ENCODE measurements around the gene TCTN2.

The TCTN2 gene

DNA sequence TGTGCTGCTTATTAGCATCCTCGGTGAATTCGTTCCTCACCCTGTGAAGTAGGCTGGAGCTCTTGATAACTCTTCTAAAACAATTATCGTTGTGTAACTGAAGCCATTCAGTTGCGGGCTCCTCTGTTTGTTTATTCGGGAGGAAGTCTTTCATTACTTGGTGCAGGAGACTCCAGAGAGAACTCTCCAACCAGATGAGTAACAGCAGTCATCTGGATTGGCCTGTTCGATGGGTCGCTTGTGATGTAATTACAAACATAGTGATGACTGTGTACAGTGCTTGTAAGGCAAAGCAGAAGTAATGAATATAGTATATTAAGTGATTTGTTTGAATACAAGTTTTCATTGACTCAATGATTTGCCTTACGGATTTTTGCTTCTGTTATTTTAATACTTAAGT lies 52.1 kb downstream of the TCTN2 start:
- H3K4me3 ChIP-seq: no peak overlapping the region
- peak overlapping the region in 6 of 11 experiments; percentile 26 to 63 (median 51); a peak in 4 of 22 replicates for H3K4me2 ChIP-seq
- H4K20me1 ChIP-seq: peaks cover 0 to 15% (median 3%) of the 10 kb centered on the region in 11 experiments; a peak in 9 of 22 replicates
- TF ChIP-seq Cebpa-rat (IDR thresholded peaks at IDR 0.05): no peak
- H3K36me3 ChIP-seq: peaks cover 84 to 99% (median 91%) of the 10 kb centered on the region in 11 experiments
- peak overlapping the region in 2 of 11 experiments; percentile 29 to 31; a peak in 2 of 22 replicates for H3K27ac ChIP-seq
- H3K9me3 ChIP-seq (replicated peaks in 1 of 11): no peaks in the 10 kb centered on the region
- no peaks in the 10 kb centered on the region for H3K27me3 ChIP-seq
- peaks cover 7 to 16% (median 15%) of the 10 kb centered on the region in 10 experiments for H3K4me1 ChIP-seq
- no peak overlapping the region for H3K9ac ChIP-seq

DNA sequence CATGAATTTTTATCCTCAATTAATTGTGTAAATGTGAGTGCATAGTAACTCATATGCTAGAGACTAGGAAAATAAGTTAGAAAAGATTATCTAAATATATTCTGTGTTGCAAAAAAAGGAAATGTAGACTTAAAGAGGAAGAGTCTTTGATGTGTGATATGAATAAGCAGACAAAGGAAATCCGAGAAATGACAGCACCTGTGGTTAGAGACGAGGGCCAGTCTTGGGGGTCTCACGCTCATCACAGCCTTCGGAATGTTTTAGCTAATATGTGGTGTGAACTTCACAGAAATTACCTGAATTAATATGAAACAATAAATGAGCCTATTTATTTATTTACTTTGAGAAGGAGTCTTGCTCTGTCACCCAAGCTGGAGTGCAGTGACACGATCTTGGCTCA lies 52.9 kb downstream of the TCTN2 start:
- Histone ChIP-seq H3K4me1 (peaks cover 7 to 16% (median 15%) of the 10 kb centered on the region in 10 experiments), H3K9ac (no peak overlapping the region), H4K20me1 (peaks cover 0 to 14% (median 3%) of the 10 kb centered on the region in 11 experiments; a peak in 9 of 22 replicates), H3K4me3 (no peak overlapping the region), H3K9me3 (replicated peaks in 1 of 11) (no peaks in the 10 kb centered on the region), H3K27ac (peak overlapping the region in 1 of 11 experiments; percentile 3; a peak in 1 of 22 replicates), H3K36me3 (peaks cover 86 to 100% (median 93%) of the 10 kb centered on the region in 11 experiments), H3K4me2 (peak overlapping the region; percentile 26 to 63 (median 42); a peak in 20 of 22 replicates), H3K27me3 (no peaks in the 10 kb centered on the region)
- TF ChIP-seq Cebpa-rat (IDR thresholded peaks at IDR 0.05): no peak

DNA sequence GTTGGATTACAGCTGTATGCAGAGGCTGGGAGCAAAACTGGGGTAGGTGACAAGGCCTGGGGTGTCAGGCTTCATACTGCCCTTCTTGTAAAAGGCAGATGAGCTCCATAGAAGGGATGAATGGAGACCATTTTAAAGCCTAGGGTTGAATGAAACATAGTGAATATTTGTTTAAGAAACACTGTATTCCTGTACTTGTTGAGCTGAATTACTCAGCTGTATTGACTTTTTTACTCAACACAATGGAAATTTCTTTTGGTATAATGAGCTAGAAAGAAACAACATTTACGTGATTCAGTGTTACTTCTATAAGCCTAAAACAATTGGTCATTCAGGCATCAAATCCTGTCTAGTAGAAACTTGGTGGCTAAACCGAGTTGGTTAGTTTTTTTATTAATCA lies 55.3 kb downstream of the TCTN2 start:
- Histone ChIP-seq H4K20me1 (peaks cover 0 to 12% (median 3%) of the 10 kb centered on the region in 11 experiments; a peak in 8 of 22 replicates), H3K4me1 (peaks cover 7 to 16% (median 15%) of the 10 kb centered on the region in 10 experiments), H3K9me3 (replicated peaks in 1 of 11) (no peaks in the 10 kb centered on the region), H3K4me3 (no peak overlapping the region), H3K36me3 (peaks cover 81 to 100% (median 93%) of the 10 kb centered on the region in 11 experiments), H3K4me2 (no peak overlapping the region), H3K27ac (no peak overlapping the region), H3K27me3 (no peaks in the 10 kb centered on the region), H3K9ac (no peak overlapping the region)
- no peak for TF ChIP-seq Cebpa-rat (IDR thresholded peaks at IDR 0.05)

DNA sequence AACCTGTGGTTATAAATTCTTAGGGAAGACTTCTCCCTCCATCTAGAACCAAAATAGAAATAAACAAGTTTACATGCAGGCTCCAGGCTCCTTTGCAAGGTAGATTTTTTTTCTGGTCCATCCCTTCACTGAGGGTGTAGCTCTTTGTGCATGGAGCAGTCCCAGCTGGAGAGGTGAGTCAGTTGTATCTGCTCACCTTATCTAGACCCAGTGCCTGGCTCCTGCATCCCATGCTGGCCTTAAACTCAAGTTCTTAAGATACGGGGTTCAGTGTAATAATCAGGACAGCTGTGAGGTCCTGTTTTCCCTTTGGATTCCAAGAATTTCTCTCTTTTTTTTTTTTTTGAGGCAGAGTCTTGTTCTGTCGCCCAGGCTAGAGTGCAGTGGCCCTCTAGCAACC lies 56.0 kb downstream of the TCTN2 start:
- H3K36me3 ChIP-seq: peaks cover 80 to 100% (median 93%) of the 10 kb centered on the region in 11 experiments
- no peak overlapping the region for H3K27ac ChIP-seq
- no peak overlapping the region for H3K4me2 ChIP-seq
- peaks cover 7 to 16% (median 15%) of the 10 kb centered on the region in 10 experiments for H3K4me1 ChIP-seq
- no peak overlapping the region for H3K4me3 ChIP-seq
- no peak for TF ChIP-seq Cebpa-rat (IDR thresholded peaks at IDR 0.05)
- H4K20me1 ChIP-seq: peaks cover 0 to 15% (median 0%) of the 10 kb centered on the region in 11 experiments; a peak in 4 of 22 replicates
- H3K9me3 ChIP-seq (replicated peaks in 1 of 11): no peaks in the 10 kb centered on the region
- H3K27me3 ChIP-seq: no peaks in the 10 kb centered on the region
- no peak overlapping the region for H3K9ac ChIP-seq

DNA sequence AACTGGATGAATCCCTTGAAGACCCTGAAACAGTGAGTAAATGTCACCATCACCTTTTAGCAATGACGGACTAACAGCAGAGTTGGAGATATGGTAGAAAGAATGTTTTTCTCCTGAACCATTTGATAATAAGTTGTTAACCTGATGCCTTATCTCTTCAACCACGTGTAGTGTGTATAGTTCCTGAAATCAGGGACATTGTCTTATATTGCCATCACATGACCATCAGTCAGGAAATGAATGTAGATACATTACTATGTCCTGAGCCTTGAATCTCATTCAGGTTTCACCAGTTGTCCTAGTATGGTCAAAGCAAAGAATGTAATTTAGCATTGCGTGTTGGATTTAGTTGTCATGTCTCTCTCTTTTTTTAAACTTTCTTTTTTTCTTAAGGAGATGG lies 57.0 kb downstream of the TCTN2 start:
- Histone ChIP-seq H3K4me3 (no peak overlapping the region), H3K9ac (no peak overlapping the region), H4K20me1 (peaks cover 0 to 11% (median 0%) of the 10 kb centered on the region in 11 experiments; a peak in 4 of 22 replicates), H3K4me2 (no peak overlapping the region), H3K27me3 (no peaks in the 10 kb centered on the region), H3K9me3 (replicated peaks in 1 of 11) (no peaks in the 10 kb centered on the region), H3K36me3 (peaks cover 77 to 99% (median 92%) of the 10 kb centered on the region in 11 experiments), H3K27ac (no peak overlapping the region), H3K4me1 (peaks cover 7 to 13% (median 12%) of the 10 kb centered on the region in 10 experiments)
- TF ChIP-seq Cebpa-rat (IDR thresholded peaks at IDR 0.05): no peak

DNA sequence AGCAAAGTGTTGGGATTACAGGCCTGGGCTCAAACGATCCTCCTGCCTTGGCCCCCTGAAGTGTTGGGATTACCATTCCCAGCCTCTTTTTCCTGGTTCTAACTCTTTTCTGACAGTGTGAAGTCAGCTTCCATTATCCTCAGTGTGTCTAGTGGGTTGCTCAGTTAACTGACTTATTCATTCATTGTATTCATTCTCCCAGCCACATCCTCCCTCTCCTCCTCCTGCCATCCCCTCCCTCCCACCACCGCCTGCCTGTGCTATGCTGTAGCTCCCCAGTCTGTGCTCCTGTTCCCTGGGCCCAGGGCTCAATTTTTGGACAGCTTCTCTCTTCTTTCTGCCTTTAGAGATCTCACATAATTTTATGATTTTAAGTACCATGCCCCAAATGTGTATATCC lies 60.7 kb downstream of the TCTN2 start:
- Histone ChIP-seq H4K20me1 (peaks cover 0 to 11% (median 0%) of the 10 kb centered on the region in 11 experiments; a peak in 2 of 22 replicates), H3K27me3 (no peaks in the 10 kb centered on the region), H3K4me3 (no peak overlapping the region), H3K9ac (no peak overlapping the region), H3K36me3 (peaks cover 85 to 99% (median 96%) of the 10 kb centered on the region in 11 experiments), H3K9me3 (replicated peaks in 1 of 11) (no peaks in the 10 kb centered on the region), H3K27ac (no peak overlapping the region), H3K4me1 (peaks cover 0 to 2% (median 0%) of the 10 kb centered on the region in 10 experiments; a peak in 6 of 20 replicates), H3K4me2 (no peak overlapping the region)
- TF ChIP-seq Cebpa-rat (IDR thresholded peaks at IDR 0.05): no peak

DNA sequence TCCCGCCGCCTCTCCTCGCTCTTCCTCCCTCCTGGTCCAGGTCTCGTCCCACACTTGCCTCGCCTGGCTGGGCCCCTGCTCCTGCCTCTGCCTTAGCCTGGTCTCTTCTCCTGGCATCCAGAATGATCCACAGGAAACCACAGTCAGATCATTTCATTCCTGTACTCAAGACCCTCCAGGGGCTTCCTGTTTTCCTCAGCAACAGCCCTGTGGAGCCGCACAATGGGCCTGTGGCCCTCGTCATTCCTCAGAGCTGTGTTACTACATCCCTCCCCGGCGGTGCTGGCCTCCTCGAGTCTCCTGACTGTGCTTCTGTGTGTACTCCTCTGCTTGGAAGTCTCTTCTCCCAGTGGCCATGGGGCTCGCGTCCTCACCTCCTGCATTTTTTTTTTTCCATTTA lies 61.3 kb downstream of the TCTN2 start:
- H3K9ac ChIP-seq: 0 out of 22 replicates have a peak overlapping the region, but pooled peaks of 1 of the 11 experiments have one; percentile 29
- no peak overlapping the region for H3K4me3 ChIP-seq
- no peak overlapping the region; a peak in 1 of 22 replicates for H3K27ac ChIP-seq
- peaks cover 0 to 9% (median 0%) of the 10 kb centered on the region in 10 experiments; a peak in 8 of 20 replicates for H3K4me1 ChIP-seq
- no peaks in the 10 kb centered on the region for H3K9me3 ChIP-seq (replicated peaks in 1 of 11)
- no peak overlapping the region for H3K4me2 ChIP-seq
- peaks cover 0 to 11% (median 0%) of the 10 kb centered on the region in 11 experiments; a peak in 4 of 22 replicates for H4K20me1 ChIP-seq
- H3K36me3 ChIP-seq: peaks cover 85 to 99% (median 96%) of the 10 kb centered on the region in 11 experiments
- H3K27me3 ChIP-seq: no peaks in the 10 kb centered on the region
- no peak for TF ChIP-seq Cebpa-rat (IDR thresholded peaks at IDR 0.05)

DNA sequence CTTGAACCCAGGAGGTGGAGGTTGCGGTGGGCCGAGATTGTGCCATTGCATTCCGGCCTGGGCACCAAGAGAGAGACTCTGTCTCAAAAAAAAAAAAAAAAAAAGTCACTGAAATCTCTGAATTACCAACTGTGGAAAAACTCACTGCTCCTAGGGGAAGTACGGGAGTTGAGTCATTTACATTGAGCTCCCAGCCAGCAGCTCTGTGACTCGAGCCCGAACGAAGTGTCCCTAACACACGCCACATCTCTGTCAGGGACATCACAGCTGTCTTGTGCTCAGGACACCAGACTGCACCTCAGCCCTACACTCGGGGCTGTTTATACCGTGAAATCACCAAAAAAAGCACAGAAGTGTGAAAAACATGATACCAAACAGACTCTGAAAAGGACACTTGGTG lies 62.3 kb downstream of the TCTN2 start:
- Histone ChIP-seq H3K4me2 (no peak overlapping the region), H3K27me3 (no peaks in the 10 kb centered on the region), H3K36me3 (peaks cover 81 to 99% (median 96%) of the 10 kb centered on the region in 11 experiments), H3K4me3 (no peak overlapping the region), H3K9ac (no peak overlapping the region), H3K4me1 (peaks cover 0 to 17% (median 0%) of the 10 kb centered on the region in 10 experiments; a peak in 8 of 20 replicates), H3K27ac (no peak overlapping the region), H3K9me3 (replicated peaks in 1 of 11) (no peaks in the 10 kb centered on the region), H4K20me1 (peaks cover 0 to 11% (median 0%) of the 10 kb centered on the region in 11 experiments; a peak in 4 of 22 replicates)
- TF ChIP-seq Cebpa-rat (IDR thresholded peaks at IDR 0.05): no peak

DNA sequence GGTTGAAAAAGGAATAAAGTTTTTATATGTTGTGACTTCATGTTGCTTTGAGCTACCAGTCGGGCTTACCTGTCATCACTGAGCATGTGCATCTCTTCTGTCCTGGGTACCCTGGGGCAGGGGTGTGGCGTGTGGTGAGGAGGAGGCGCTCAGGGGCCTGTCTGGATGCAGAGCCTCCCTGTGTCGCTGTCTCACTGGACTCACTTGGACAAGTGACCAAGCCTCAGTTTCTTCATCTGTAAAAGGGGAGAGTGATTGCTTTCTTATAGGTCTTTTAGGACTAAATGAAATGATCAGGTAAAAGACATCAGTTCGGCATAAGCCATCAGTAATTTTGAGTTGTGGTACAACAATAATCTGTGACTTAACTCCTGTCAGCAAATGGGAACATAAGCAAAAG lies 63.4 kb downstream of the TCTN2 start:
- Histone ChIP-seq H3K27me3 (no peaks in the 10 kb centered on the region), H3K4me3 (no peak overlapping the region), H3K27ac (no peak overlapping the region), H4K20me1 (peaks cover 0 to 15% (median 0%) of the 10 kb centered on the region in 11 experiments; a peak in 4 of 22 replicates), H3K36me3 (peaks cover 82 to 99% (median 96%) of the 10 kb centered on the region in 11 experiments), H3K4me2 (no peak overlapping the region), H3K9ac (no peak overlapping the region), H3K4me1 (peaks cover 0 to 17% (median 0%) of the 10 kb centered on the region in 10 experiments; a peak in 8 of 20 replicates), H3K9me3 (replicated peaks in 1 of 11) (no peaks in the 10 kb centered on the region)
- no peak for TF ChIP-seq Cebpa-rat (IDR thresholded peaks at IDR 0.05)

All from BLaER1 treated with 17β-estradiol and CSF1 and Interleukin-3, amounts not matched to agents 10 nM and 100 nM (cell line).